ENCODE measurements around the gene UBAC2. TPM values are rescaled to one million over a fixed set of nuclear protein-coding genes. Genes with fewer than 3 reads are reported as not detected.
A peak's percentile ranks its signal among the peaks of the same experiment; 100 is the strongest.

The UBAC2 gene
- total and polyA plus RNA-seq, 10 donors, result 49.3 to 82.1 (median 66.2) TPM

- intact Hi-C loops (cut with DNase I; ENCODE audit: low total_unique reads), result loop anchor here (5.0 kb wide), 2 partner anchors 72 to 92 kb away; no protein-coding TSS in a partner anchor
- no peak for TF ChIP-seq CTCF (IDR thresholded peaks at IDR 0.05 in 8 of 11, conservative IDR thresholded peaks at IDR 0.05 in 3 of 11)
- TF ChIP-seq POLR2A (IDR thresholded peaks at IDR 0.05), result no peak
- TF ChIP-seq POLR2AphosphoS5 (IDR thresholded peaks at IDR 0.05), result no peak
- Histone ChIP-seq H3K36me3 (peaks cover 0 to 16% (median 8%) of the 10 kb centered on the region in 6 donors), H3K27ac (peak overlapping the region in 3 of 8 donors; percentile 79 to 89 (median 82)), H3K4me3 (no peak overlapping the region), H3K9me3 (peaks cover 0 to 9% (median 7%) of the 10 kb centered on the region in 8 donors), H3K27me3 (replicated peaks in 1 of 7) (no peaks in the 10 kb centered on the region), H3K4me1 (peaks cover 8 to 77% (median 56%) of the 10 kb centered on the region in 6 donors)
- no peak for DNase-seq
- WGBS, 5 donors, result 84 to 92% (median 86%) methylated on average over 3 of the region's 3 CpGs
Measured at GRCh38 chr13:99268822-99269221, 68.2 kb downstream of the UBAC2 start.

GRCh38 chr13:99269627-99270241 is 69.1 kb downstream of the UBAC2 start:
- Histone ChIP-seq H3K4me3 (no peak overlapping the region), H3K27me3 (replicated peaks in 1 of 7) (no peaks in the 10 kb centered on the region), H3K9me3 (peaks cover 0 to 9% (median 7%) of the 10 kb centered on the region in 8 donors), H3K27ac (peak overlapping the region in 7 of 8 donors; percentile 63 to 89 (median 79)), H3K36me3 (peaks cover 0 to 16% (median 8%) of the 10 kb centered on the region in 6 donors), H3K4me1 (peaks cover 0 to 77% (median 54%) of the 10 kb centered on the region in 6 donors)
- DNase-seq, result no peak
- TF ChIP-seq POLR2AphosphoS5 (IDR thresholded peaks at IDR 0.05) (no peak), CTCF (IDR thresholded peaks at IDR 0.05 in 8 of 11, conservative IDR thresholded peaks at IDR 0.05 in 3 of 11) (peak; percentile 65 to 91 (median 82))
- 39 to 61% (median 53%) methylated on average over 3 of the region's 3 CpGs for WGBS, 5 donors
- intact Hi-C loops (cut with DNase I; ENCODE audit: low total_unique reads), result loop anchor here (5.0 to 10.0 kb wide), 5 partner anchors 72 to 235 kb away; partner anchors contain the start of gene TM9SF2

- TF ChIP-seq CTCF (IDR thresholded peaks at IDR 0.05 in 8 of 11, conservative IDR thresholded peaks at IDR 0.05 in 3 of 11), result no peak
- no peak for TF ChIP-seq POLR2A (IDR thresholded peaks at IDR 0.05)
- no peak for TF ChIP-seq POLR2AphosphoS5 (IDR thresholded peaks at IDR 0.05)
Measured at GRCh38 chr13:99270518-99270917, 69.9 kb downstream of the UBAC2 start.

DNA sequence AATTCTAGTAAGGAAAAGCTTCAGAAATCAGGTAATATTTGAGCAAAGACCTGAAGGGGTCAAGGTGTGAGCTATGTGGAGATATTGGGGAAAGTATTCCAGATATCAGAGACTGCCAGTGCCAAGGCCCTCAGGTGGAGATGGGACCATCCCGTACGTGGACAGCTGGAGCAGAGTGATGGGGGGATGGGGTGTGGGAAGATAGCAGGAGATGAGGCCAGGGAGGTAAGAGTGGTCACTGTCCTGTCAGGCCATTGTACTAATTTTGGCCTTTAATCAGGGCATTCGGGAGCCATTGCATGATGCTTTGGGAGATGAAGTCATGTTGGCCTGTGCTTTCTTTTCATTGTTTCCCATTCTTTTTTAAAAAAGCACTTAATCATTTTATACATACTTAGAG is 70.6 kb downstream of the UBAC2 start:
- intact Hi-C loops (cut with DNase I; ENCODE audit: low total_unique reads), result loop anchor here (5.0 to 10.0 kb wide), 3 partner anchors 114 to 234 kb away; partner anchors contain the start of gene TM9SF2
- Histone ChIP-seq H3K36me3 (peaks cover 0 to 16% (median 8%) of the 10 kb centered on the region in 6 donors), H3K9me3 (peaks cover 0 to 9% (median 7%) of the 10 kb centered on the region in 8 donors), H3K27me3 (replicated peaks in 1 of 7) (no peaks in the 10 kb centered on the region), H3K27ac (peak overlapping the region; percentile 17 to 89 (median 78)), H3K4me1 (peaks cover 0 to 77% (median 54%) of the 10 kb centered on the region in 6 donors), H3K4me3 (no peak overlapping the region)
- TF ChIP-seq CTCF (IDR thresholded peaks at IDR 0.05 in 8 of 11, conservative IDR thresholded peaks at IDR 0.05 in 3 of 11) (no peak), POLR2A (IDR thresholded peaks at IDR 0.05) (no peak), POLR2AphosphoS5 (IDR thresholded peaks at IDR 0.05) (no peak)
- 79 to 90% (median 86%) methylated on average over 3 of the region's 3 CpGs for WGBS, 5 donors
- DNase-seq, result no peak

More at GRCh38 chr13:99270518-99270917, 69.9 kb downstream of the UBAC2 start:
- H3K4me3 ChIP-seq, result no peak overlapping the region
- intact Hi-C loops (cut with DNase I; ENCODE audit: low total_unique reads), result loop anchor here (5.0 to 10.0 kb wide), 3 partner anchors 114 to 234 kb away; partner anchors contain the start of gene TM9SF2
- H3K4me1 ChIP-seq, result peaks cover 0 to 77% (median 54%) of the 10 kb centered on the region in 6 donors
- no peak for DNase-seq
- H3K36me3 ChIP-seq, result peaks cover 0 to 16% (median 8%) of the 10 kb centered on the region in 6 donors
- H3K9me3 ChIP-seq, result peaks cover 0 to 9% (median 7%) of the 10 kb centered on the region in 8 donors
- 41 to 54% (median 51%) methylated on average over 2 of the region's 2 CpGs for WGBS, 5 donors
- peak overlapping the region; percentile 17 to 89 (median 78) for H3K27ac ChIP-seq
- no peaks in the 10 kb centered on the region for H3K27me3 ChIP-seq (replicated peaks in 1 of 7)

All from spleen (tissue), 11 donors.